ENCODE measurements around the gene TAS2R42. TPM values are rescaled to one million over a fixed set of nuclear protein-coding genes. Genes with fewer than 3 reads are reported as not detected.

The TAS2R42 gene
- polyA plus RNA-seq, 2 of the 4 experiments (the other 2 are of a cell fraction), result not detected

DNA sequence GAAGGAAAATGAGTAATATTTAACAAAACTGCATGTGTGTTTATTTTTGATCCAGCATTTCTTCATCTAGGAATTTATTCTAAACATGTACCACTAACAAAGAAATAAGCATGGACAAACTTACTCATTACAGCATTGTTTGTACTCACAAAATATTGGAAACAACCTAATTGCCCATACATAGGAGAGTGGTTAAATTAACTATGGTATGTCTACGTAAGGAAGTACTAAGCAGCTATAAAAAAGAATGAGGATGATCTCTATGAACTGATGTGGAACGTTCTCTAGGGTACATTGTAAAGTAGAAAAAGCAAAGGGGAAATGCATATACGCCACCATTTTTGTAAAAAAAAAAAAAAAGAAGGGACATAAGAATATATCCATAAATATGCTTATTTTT lies 17.4 kb upstream of the TAS2R42 start:
- ChIA-PET CTCF (no interaction called here), POLR2A (no interaction called here)
- Histone ChIP-seq H3K27ac (no peak overlapping the region), H3K9me3 (0 out of 3 replicates have a peak, but pooled peaks cover 4% of the 10 kb centered on the region), H3K4me2 (no peak overlapping the region), H3K4me3 (no peak overlapping the region), H3K4me1 (no peaks in the 10 kb centered on the region)
- FAIRE-seq (peak; percentile 74), ATAC-seq (no peak), DNase-seq (ENCODE audit: low read depth in 1 of 2, low spot score in 1 of 2) (no peak)
- whole genome bisulfite sequencing (ENCODE audit: missing lambda C conversion rate), result 33% methylated on average over 3 of the region's 3 CpGs
- TF ChIP-seq PHF8 (IDR thresholded peaks at IDR 0.05; ENCODE audit: borderline replicate concordance, low read depth) (no peak), MAZ (IDR thresholded peaks at IDR 0.05; ENCODE audit: borderline replicate concordance, low read depth, low read length) (no peak), CBX2 (IDR thresholded peaks at IDR 0.05; ENCODE audit: borderline replicate concordance, low read depth) (no peak), ZFP36 (IDR thresholded peaks at IDR 0.05; ENCODE audit: borderline replicate concordance, partially characterized antibody) (no peak), CHD4 (IDR thresholded peaks at IDR 0.05; ENCODE audit: borderline replicate concordance) (no peak), USF2 (IDR thresholded peaks at IDR 0.05) (no peak), ESRRA (IDR thresholded peaks at IDR 0.05; ENCODE audit: borderline replicate concordance, low read length) (no peak), PBX3 (IDR thresholded peaks at IDR 0.05) (no peak), SREBF2 (IDR thresholded peaks at IDR 0.05) (no peak), MYC (IDR thresholded peaks at IDR 0.05; ENCODE audit: borderline replicate concordance, low read length) (no peak), MAFK (IDR thresholded peaks at IDR 0.05; ENCODE audit: partially characterized antibody) (no peak), CHD2 (IDR thresholded peaks at IDR 0.05; ENCODE audit: low read length, partially characterized antibody) (no peak)
- TF ChIP-seq, protein P1, sequence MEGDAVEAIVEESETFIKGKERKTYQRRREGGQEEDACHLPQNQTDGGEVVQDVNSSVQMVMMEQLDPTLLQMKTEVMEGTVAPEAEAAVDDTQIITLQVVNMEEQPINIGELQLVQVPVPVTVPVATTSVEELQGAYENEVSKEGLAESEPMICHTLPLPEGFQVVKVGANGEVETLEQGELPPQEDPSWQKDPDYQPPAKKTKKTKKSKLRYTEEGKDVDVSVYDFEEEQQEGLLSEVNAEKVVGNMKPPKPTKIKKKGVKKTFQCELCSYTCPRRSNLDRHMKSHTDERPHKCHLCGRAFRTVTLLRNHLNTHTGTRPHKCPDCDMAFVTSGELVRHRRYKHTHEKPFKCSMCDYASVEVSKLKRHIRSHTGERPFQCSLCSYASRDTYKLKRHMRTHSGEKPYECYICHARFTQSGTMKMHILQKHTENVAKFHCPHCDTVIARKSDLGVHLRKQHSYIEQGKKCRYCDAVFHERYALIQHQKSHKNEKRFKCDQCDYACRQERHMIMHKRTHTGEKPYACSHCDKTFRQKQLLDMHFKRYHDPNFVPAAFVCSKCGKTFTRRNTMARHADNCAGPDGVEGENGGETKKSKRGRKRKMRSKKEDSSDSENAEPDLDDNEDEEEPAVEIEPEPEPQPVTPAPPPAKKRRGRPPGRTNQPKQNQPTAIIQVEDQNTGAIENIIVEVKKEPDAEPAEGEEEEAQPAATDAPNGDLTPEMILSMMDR (IDR thresholded peaks at IDR 0.05), result no peak
- TF ChIP-seq, protein P2, sequence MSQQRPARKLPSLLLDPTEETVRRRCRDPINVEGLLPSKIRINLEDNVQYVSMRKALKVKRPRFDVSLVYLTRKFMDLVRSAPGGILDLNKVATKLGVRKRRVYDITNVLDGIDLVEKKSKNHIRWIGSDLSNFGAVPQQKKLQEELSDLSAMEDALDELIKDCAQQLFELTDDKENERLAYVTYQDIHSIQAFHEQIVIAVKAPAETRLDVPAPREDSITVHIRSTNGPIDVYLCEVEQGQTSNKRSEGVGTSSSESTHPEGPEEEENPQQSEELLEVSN (IDR thresholded peaks at IDR 0.05; ENCODE audit: borderline replicate concordance, low read depth), result no peak

GRCh38 chr12:11202811-11203210 lies 16.1 kb upstream of the TAS2R42 start:
- H3K4me1 ChIP-seq, result no peaks in the 10 kb centered on the region
- no peak for ATAC-seq
- no peak overlapping the region for H3K27ac ChIP-seq
- no peak for DNase-seq (ENCODE audit: low read depth in 1 of 2, low spot score in 1 of 2)
- no peak for TF ChIP-seq USF2 (IDR thresholded peaks at IDR 0.05)
- TF ChIP-seq PBX3 (IDR thresholded peaks at IDR 0.05), result no peak
- POLR2A ChIA-PET, result no interaction called here
- H3K4me2 ChIP-seq, result no peak overlapping the region
- no peak for FAIRE-seq
- CTCF ChIA-PET, result no interaction called here
- H3K4me3 ChIP-seq, result no peak overlapping the region
- H3K9me3 ChIP-seq, result 0 out of 3 replicates have a peak, but pooled peaks cover 4% of the 10 kb centered on the region

DNA sequence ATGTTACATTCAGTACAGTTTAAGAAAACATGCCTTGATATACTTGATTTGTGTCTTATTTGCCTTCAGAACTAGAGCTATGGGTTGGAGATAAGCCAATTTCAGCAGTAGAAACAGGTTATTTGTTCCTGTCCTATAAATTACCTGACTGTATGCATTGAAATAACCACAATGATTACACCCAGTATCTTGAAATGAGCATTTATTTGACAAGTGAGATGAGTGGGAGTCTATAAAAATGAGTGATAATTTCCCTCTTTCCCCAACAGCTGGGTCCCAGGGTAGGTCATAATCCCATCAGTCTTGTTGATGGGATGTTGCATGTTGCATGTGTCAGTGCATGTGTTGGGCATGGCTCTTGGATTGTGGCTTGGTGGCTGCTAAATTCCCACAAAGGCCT lies 3.7 kb downstream of the TAS2R42 start:
- Histone ChIP-seq H3K4me1 (no peaks in the 10 kb centered on the region), H3K4me3 (no peak overlapping the region), H3K9me3 (no peaks in the 10 kb centered on the region), H3K27ac (no peak overlapping the region), H3K4me2 (no peak overlapping the region)
- POLR2A ChIA-PET, result interaction anchor here (0.8 kb wide), 1 partner anchor 11 kb away, joined by 3 read pairs; no protein-coding TSS in a partner anchor
- TF ChIP-seq PHF8 (IDR thresholded peaks at IDR 0.05; ENCODE audit: borderline replicate concordance, low read depth) (no peak), CBX8 (IDR thresholded peaks at IDR 0.05) (no peak), NR3C1 (IDR thresholded peaks at IDR 0.05) (no peak), MAX (IDR thresholded peaks at IDR 0.05) (no peak), FOSB (CRISPR knock-in tag; IDR thresholded peaks at IDR 0.05) (no peak), EP300 (IDR thresholded peaks at IDR 0.05) (no peak), RCOR1 (IDR thresholded peaks at IDR 0.05; ENCODE audit: low read depth, low read length) (no peak), FOSL2 (IDR thresholded peaks at IDR 0.05) (no peak), FOSL2 (CRISPR knock-in tag; IDR thresholded peaks at IDR 0.05) (no peak), KDM1A (IDR thresholded peaks at IDR 0.05; ENCODE audit: low read depth) (no peak), HOXB13 (CRISPR knock-in tag; IDR thresholded peaks at IDR 0.05; ENCODE audit: low read depth) (no peak), RNF2 (IDR thresholded peaks at IDR 0.05; ENCODE audit: borderline replicate concordance, low read depth) (no peak)
- DNase-seq (ENCODE audit: low read depth in 1 of 2, low spot score in 1 of 2) (no peak), ATAC-seq (no peak), FAIRE-seq (no peak)
- CTCF ChIA-PET, result interaction anchor here (1.4 kb wide), 1 partner anchor 17 kb away, joined by 5 read pairs; no protein-coding TSS in a partner anchor

Data from A549 (cell line).